Measurements from ENCODE around the gene PATL1.
"Not testable (repeated sequence)": the region's sequence is repeated elsewhere in the genome, so short reads cannot be mapped to it uniquely, and the experiment has no call there.

The PATL1 gene

GRCh38 chr11:59668950-59669610 lies at the start of gene PATL1:
PATL1 (minus strand) TSS chr11:59669037; CDS start chr11:59668895, 142 bp downstream.
- peak; percentile 98 for DNase-seq

GRCh38 chr11:59716051-59716450 lies 47.2 kb upstream of the PATL1 start:
- no peak for DNase-seq

GRCh38 chr11:59713745-59714144 lies 44.9 kb upstream of the PATL1 start, which contains the start of gene OR10V1:
OR10V1 (minus strand) TSS chr11:59713845; CDS start chr11:59713845, 0 bp downstream.
- DNase-seq = no peak

- DNase-seq = no peak
Observed at GRCh38 chr11:59710136-59710847, 41.5 kb upstream of the PATL1 start.

- no peak for DNase-seq
Observed at GRCh38 chr11:59708537-59708936, 39.7 kb upstream of the PATL1 start.

- no peak for DNase-seq
Observed at GRCh38 chr11:59707371-59707770, 38.5 kb upstream of the PATL1 start.

- DNase-seq = no peak
Observed at GRCh38 chr11:59706518-59707285, 37.9 kb upstream of the PATL1 start.

- no peak for DNase-seq
Observed at GRCh38 chr11:59705294-59705693, 36.5 kb upstream of the PATL1 start.

- DNase-seq = not testable (repeated sequence)
Observed at GRCh38 chr11:59703515-59703914, 34.7 kb upstream of the PATL1 start.

- not testable (repeated sequence) for DNase-seq
Observed at GRCh38 chr11:59700157-59700556, 31.3 kb upstream of the PATL1 start.

- no peak for DNase-seq
Observed at GRCh38 chr11:59698506-59698905, 29.7 kb upstream of the PATL1 start.

GRCh38 chr11:59692915-59693314 lies 24.1 kb upstream of the PATL1 start:
- no peak for DNase-seq

GRCh38 chr11:59691156-59691555 lies 22.3 kb upstream of the PATL1 start:
- no peak for DNase-seq

GRCh38 chr11:59689015-59689414 lies 20.2 kb upstream of the PATL1 start:
- no peak for DNase-seq

GRCh38 chr11:59681260-59681725 lies 12.5 kb upstream of the PATL1 start:
- DNase-seq = peak; percentile 56

GRCh38 chr11:59680287-59681154 lies 11.7 kb upstream of the PATL1 start:
- peak; percentile 65 for DNase-seq

- no peak for DNase-seq
Observed at GRCh38 chr11:59679347-59679746, 10.5 kb upstream of the PATL1 start.

- no peak for DNase-seq
Observed at GRCh38 chr11:59678813-59679165, 10.0 kb upstream of the PATL1 start.

- no peak for DNase-seq
Observed at GRCh38 chr11:59678118-59678812, 9.4 kb upstream of the PATL1 start.

- DNase-seq = no peak
Observed at GRCh38 chr11:59676205-59676604, 7.4 kb upstream of the PATL1 start.

GRCh38 chr11:59674291-59674690 lies 5.5 kb upstream of the PATL1 start:
- DNase-seq = no peak

GRCh38 chr11:59673291-59673690 lies 4.5 kb upstream of the PATL1 start:
- no peak for DNase-seq
